ENCODE results near the gene KIF21A.

DNA sequence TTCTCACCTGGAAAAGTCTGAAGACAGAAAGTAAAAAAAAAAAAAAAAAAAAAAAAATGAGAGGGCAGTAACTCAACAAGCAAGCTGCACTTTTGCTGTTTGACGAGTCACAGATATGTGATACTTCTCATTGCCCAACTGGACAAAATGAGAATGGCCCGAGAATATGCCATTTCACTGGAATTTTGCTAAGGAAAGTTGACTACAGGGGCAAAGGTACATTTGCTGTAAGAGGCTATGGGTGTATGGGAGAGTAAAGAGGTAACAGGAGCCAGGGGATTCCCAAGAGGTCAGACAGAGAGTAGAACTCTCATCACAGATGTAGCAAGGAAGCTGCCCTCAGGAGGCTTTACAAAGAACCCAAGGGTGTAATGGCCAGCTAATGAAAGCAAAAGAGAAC lies 22.9 kb downstream of the KIF21A start:
- no peak for TF ChIP-seq EP300 (IDR thresholded peaks at IDR 0.05; ENCODE audit: borderline replicate concordance)
- TF ChIP-seq FOXM1 (IDR thresholded peaks at IDR 0.05; ENCODE audit: borderline replicate concordance, low read depth): no peak
- TF ChIP-seq, protein P1, sequence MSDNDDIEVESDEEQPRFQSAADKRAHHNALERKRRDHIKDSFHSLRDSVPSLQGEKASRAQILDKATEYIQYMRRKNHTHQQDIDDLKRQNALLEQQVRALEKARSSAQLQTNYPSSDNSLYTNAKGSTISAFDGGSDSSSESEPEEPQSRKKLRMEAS (IDR thresholded peaks at IDR 0.05): no peak
- TF ChIP-seq, protein P2, sequence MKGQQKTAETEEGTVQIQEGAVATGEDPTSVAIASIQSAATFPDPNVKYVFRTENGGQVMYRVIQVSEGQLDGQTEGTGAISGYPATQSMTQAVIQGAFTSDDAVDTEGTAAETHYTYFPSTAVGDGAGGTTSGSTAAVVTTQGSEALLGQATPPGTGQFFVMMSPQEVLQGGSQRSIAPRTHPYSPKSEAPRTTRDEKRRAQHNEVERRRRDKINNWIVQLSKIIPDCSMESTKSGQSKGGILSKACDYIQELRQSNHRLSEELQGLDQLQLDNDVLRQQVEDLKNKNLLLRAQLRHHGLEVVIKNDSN (IDR thresholded peaks at IDR 0.05): no peak
- TF ChIP-seq TCF12 (IDR thresholded peaks at IDR 0.05; ENCODE audit: low read depth): no peak
- TF ChIP-seq TEAD4 (IDR thresholded peaks at IDR 0.05): no peak

All from Ishikawa (cell line).